ENCODE data around the gene NFYC.

GRCh38 chr1:40691538-40692428 is at the start of gene NFYC:
- TF ChIP-seq, protein P1, sequence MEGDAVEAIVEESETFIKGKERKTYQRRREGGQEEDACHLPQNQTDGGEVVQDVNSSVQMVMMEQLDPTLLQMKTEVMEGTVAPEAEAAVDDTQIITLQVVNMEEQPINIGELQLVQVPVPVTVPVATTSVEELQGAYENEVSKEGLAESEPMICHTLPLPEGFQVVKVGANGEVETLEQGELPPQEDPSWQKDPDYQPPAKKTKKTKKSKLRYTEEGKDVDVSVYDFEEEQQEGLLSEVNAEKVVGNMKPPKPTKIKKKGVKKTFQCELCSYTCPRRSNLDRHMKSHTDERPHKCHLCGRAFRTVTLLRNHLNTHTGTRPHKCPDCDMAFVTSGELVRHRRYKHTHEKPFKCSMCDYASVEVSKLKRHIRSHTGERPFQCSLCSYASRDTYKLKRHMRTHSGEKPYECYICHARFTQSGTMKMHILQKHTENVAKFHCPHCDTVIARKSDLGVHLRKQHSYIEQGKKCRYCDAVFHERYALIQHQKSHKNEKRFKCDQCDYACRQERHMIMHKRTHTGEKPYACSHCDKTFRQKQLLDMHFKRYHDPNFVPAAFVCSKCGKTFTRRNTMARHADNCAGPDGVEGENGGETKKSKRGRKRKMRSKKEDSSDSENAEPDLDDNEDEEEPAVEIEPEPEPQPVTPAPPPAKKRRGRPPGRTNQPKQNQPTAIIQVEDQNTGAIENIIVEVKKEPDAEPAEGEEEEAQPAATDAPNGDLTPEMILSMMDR (tag by site-specific recombination; IDR thresholded peaks at IDR 0.05) = peak; percentile 26; the same call in 1 of the 2 replicates
- TF ChIP-seq OVOL3 (tag by site-specific recombination; IDR thresholded peaks at IDR 0.05) (peak; percentile 74; the same call in 1 of the 2 replicates), ZNF16 (tag by site-specific recombination; IDR thresholded peaks at IDR 0.05; ENCODE audit: low read depth) (peak; percentile 23; the same call in 1 of the 2 replicates), YY1 (tag by site-specific recombination; IDR thresholded peaks at IDR 0.05) (peak; percentile 99), ZFP37 (tag by site-specific recombination; IDR thresholded peaks at IDR 0.05) (peak; percentile 99), ZNF169 (tag by site-specific recombination; IDR thresholded peaks at IDR 0.05) (peak; percentile 82; the same call in 1 of the 2 replicates), SETDB1 (IDR thresholded peaks at IDR 0.05; ENCODE audit: insufficient read length, low read length) (no peak), ZBTB20 (tag by site-specific recombination; IDR thresholded peaks at IDR 0.05) (peak; percentile 73), REST (tag by site-specific recombination; IDR thresholded peaks at IDR 0.05) (no peak), ZBTB1 (tag by site-specific recombination; IDR thresholded peaks at IDR 0.05) (peak; percentile 87), ZBTB21 (tag by site-specific recombination; IDR thresholded peaks at IDR 0.05) (peak; percentile 82)
- TF ChIP-seq, protein P2, sequence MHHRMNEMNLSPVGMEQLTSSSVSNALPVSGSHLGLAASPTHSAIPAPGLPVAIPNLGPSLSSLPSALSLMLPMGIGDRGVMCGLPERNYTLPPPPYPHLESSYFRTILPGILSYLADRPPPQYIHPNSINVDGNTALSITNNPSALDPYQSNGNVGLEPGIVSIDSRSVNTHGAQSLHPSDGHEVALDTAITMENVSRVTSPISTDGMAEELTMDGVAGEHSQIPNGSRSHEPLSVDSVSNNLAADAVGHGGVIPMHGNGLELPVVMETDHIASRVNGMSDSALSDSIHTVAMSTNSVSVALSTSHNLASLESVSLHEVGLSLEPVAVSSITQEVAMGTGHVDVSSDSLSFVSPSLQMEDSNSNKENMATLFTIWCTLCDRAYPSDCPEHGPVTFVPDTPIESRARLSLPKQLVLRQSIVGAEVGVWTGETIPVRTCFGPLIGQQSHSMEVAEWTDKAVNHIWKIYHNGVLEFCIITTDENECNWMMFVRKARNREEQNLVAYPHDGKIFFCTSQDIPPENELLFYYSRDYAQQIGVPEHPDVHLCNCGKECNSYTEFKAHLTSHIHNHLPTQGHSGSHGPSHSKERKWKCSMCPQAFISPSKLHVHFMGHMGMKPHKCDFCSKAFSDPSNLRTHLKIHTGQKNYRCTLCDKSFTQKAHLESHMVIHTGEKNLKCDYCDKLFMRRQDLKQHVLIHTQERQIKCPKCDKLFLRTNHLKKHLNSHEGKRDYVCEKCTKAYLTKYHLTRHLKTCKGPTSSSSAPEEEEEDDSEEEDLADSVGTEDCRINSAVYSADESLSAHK (tag by site-specific recombination; IDR thresholded peaks at IDR 0.05) = peak; percentile 74

Measured in HEK293 (cell line).